BJ (cell line): ENCODE measurements around the gene TOGARAM2. TPM values are rescaled to one million over a fixed set of nuclear protein-coding genes. Genes with fewer than 3 reads are reported as not detected.
A peak's percentile ranks its signal among the peaks of the same experiment; 100 is the strongest.

Experiments
- CTCF ChIA-PET: fragments of 350-600 bp; formaldehyde crosslinking; extraction: SDS; loops from one replicate; lab custom pipeline; 2021; ENCODE audit warnings: antibody characterized with exemption, inconsistent platforms; lab: Yijun Ruan, JAX
- POLR2A ChIA-PET: fragments of 300-600 bp; sonication (Branson Sonifier 250); formaldehyde crosslinking; extraction: SDS; loops from one replicate; lab custom pipeline; 2021; ENCODE audit warnings: antibody characterized with exemption; lab: Charles Lee
- DNase-seq: peaks from one replicate; pipeline ENCODE4 v3.0.0-alpha.2; 2011; ENCODE audit warnings: low read depth
- H3K27me3 ChIP-seq: 2 replicates; pipeline ENCODE4 v1.6.0; 2011; ENCODE audit warnings: low read length; ENCODE audit not compliant: control insufficient read depth, insufficient read depth
- H3K36me3 ChIP-seq: 2 replicates; pipeline ENCODE4 v1.5.1; 2011; ENCODE audit warnings: low read length; ENCODE audit not compliant: control insufficient read depth, insufficient read depth
- H3K4me3 ChIP-seq: 2 replicates; pipeline ENCODE4 v1.5.1; 2011; ENCODE audit warnings: low read depth, mild to moderate bottlenecking, control low read depth, low read length
- polyA plus RNA-seq: library from polyadenylated mRNA; depleted of rRNA; stranded (reverse); fragments of >200 nt; gene quantifications from 2 replicates; pipeline ENCODE4 v1.2.3, GENCODE V29; 2011
- TF ChIP-seq, protein P1 (sequence below): IDR thresholded peaks from 2 replicates; pipeline ENCODE4 v1.5.1; 2011; ENCODE audit warnings: low read depth, mild to moderate bottlenecking, control low read depth, inconsistent platforms, low read length, moderate library complexity; ENCODE audit not compliant: insufficient read depth

Gene TOGARAM2
- polyA plus RNA-seq, 1 experiment, result 0.09 TPM

DNA sequence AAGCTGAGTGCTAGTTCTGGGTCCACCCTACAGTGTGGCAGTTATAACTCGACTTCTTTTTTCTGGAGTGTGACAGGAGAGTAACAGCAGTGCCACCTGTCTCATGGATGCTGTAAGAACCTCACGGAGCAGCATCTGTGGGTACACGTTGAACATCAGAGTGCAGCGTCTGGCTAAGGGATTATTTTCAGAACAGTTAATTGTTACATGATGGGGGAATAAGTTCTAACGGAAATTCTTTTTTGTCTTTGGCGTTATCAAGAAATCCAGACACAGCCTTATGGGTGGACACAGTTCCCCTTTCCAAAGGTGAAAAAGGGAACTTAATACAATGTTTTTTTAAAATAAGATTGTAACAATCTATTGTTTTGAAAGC, 28.3 kb upstream of the TOGARAM2 start:
- TF ChIP-seq, protein P1, sequence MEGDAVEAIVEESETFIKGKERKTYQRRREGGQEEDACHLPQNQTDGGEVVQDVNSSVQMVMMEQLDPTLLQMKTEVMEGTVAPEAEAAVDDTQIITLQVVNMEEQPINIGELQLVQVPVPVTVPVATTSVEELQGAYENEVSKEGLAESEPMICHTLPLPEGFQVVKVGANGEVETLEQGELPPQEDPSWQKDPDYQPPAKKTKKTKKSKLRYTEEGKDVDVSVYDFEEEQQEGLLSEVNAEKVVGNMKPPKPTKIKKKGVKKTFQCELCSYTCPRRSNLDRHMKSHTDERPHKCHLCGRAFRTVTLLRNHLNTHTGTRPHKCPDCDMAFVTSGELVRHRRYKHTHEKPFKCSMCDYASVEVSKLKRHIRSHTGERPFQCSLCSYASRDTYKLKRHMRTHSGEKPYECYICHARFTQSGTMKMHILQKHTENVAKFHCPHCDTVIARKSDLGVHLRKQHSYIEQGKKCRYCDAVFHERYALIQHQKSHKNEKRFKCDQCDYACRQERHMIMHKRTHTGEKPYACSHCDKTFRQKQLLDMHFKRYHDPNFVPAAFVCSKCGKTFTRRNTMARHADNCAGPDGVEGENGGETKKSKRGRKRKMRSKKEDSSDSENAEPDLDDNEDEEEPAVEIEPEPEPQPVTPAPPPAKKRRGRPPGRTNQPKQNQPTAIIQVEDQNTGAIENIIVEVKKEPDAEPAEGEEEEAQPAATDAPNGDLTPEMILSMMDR, result no peak
- H3K27me3 ChIP-seq, result no peaks in the 10 kb centered on the region
- H3K4me3 ChIP-seq, result no peak overlapping the region
- no peak for DNase-seq
- no peaks in the 10 kb centered on the region for H3K36me3 ChIP-seq
- ChIA-PET CTCF (no interaction called here), POLR2A (no interaction called here)

DNA sequence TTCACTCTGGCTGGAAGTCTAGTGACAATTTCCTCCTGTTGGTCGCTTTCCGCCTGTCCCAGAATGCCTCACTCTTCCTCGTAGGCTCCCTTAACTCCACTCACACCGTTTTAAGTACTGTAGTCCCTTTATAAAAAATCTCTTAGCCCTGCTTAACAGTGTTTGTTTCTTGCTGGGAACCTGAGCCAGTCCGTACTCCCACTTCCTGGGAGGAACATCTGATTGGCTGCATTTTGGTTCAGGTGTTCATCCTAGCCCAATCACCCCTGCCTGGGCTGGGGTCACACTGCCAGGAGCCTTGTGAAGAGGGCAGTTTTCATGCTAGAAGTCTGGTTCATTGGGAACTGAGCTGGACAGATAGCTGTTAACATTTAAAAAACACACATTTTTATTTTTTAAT, 25.6 kb upstream of the TOGARAM2 start:
- no peak for DNase-seq
- Histone ChIP-seq H3K27me3 (no peaks in the 10 kb centered on the region), H3K4me3 (no peak overlapping the region), H3K36me3 (no peaks in the 10 kb centered on the region)
- POLR2A ChIA-PET, result interaction anchor here (0.5 kb wide), 1 partner anchor 254 kb away, joined by 5 read pairs; no protein-coding TSS in a partner anchor
- CTCF ChIA-PET, result interaction anchor here (0.7 to 3.1 kb wide), 12 partner anchors 10 to 1118 kb away, joined by 3 to 14 read pairs (median 4); no protein-coding TSS in a partner anchor
- TF ChIP-seq, protein P1, result no peak

DNA sequence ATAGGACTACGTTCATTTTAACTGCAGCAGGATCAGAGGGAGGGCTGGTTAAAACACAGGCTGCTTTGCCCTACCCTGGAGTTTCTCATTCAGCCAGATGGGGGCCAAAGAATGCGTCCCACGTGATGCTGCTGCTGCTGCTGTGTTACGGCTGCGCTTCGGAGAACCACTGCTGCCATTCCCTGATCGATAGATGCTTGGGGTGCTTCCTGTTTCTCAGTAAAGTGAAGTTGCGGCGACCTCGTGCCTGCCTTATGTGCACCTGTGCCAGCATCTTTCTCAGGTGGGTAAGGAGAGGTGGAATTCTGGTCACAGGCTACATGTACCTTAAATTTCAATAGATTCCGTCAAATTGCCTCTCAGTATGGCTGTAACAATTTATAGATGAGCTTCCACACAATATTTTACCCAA, 24.7 kb upstream of the TOGARAM2 start:
- CTCF ChIA-PET, result interaction anchor here (0.6 to 3.1 kb wide), 14 partner anchors 19 to 1115 kb away, joined by 3 to 14 read pairs (median 4); no protein-coding TSS in a partner anchor
- no peaks in the 10 kb centered on the region for H3K36me3 ChIP-seq
- TF ChIP-seq, protein P1, result peak; percentile 56
- H3K27me3 ChIP-seq, result no peaks in the 10 kb centered on the region
- DNase-seq, result no peak
- POLR2A ChIA-PET, result no interaction called here
- peak overlapping the region; percentile 38 for H3K4me3 ChIP-seq

DNA sequence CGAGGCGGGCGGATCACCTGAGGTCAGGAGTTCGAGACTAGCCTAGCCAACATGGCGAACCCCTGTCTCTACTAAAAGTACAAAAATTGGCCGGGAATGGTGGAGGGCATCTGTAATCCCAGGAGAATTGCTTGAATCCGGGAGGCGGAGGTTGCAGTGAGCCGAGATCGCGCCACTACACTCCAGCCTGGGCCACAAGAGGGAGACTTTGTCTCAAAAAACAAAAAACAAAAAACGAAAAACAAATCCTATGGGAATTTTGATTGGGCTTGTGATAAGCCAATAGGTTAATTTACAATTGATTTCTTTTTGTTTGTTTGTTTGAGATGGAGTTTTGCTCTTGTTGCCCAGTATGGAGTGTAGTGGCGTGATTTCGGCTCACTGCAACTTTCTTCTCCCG, 24.2 kb upstream of the TOGARAM2 start:
- TF ChIP-seq, protein P1, result peak; percentile 71
- H3K4me3 ChIP-seq, result peak overlapping the region; percentile 38
- no peaks in the 10 kb centered on the region for H3K36me3 ChIP-seq
- ChIA-PET POLR2A (no interaction called here), CTCF (interaction anchor here (0.7 to 2.1 kb wide), 10 partner anchors 227 to 1115 kb away, joined by 3 to 14 read pairs (median 4); no protein-coding TSS in a partner anchor)
- DNase-seq, result no peak
- H3K27me3 ChIP-seq, result no peaks in the 10 kb centered on the region

DNA sequence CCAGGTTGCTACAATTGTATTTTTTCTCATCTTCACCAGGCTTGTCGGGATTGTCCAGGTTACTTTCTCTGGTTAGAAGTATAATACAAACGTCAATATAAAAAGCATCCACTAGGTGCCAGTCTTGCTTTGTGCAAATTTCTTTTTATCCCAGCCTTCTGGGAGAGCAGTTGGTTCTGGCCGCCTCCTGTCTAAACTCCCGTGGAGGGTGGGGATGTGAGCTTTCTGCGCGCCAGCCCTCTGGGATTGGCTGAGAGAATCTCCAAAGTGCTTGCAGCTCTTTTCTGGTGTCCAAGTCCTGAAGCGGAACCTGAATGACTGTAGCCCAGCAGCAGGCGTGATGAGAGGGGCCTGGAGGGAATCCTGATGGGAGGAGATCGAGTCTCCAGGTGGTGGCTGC, 22.4 kb upstream of the TOGARAM2 start:
- DNase-seq, result peak; percentile 20
- CTCF ChIA-PET, result interaction anchor here (0.6 to 2.8 kb wide), 20 partner anchors 10 to 1068 kb away, joined by 3 to 16 read pairs (median 4); no protein-coding TSS in a partner anchor
- POLR2A ChIA-PET, result no interaction called here

More for the DNA sequence above, 22.4 kb upstream of the TOGARAM2 start:
- H3K4me3 ChIP-seq, result no peak overlapping the region
- no peaks in the 10 kb centered on the region for H3K36me3 ChIP-seq
- TF ChIP-seq, protein P1, result peak; percentile 57
- no peaks in the 10 kb centered on the region for H3K27me3 ChIP-seq
